NCI-H345 (cell line): ENCODE data around the gene TMEM258.

Experiments
- DNase-seq: peaks from one replicate; lab custom pipeline; 2025; lab: John Stamatoyannopoulos, UW

The TMEM258 gene

DNA sequence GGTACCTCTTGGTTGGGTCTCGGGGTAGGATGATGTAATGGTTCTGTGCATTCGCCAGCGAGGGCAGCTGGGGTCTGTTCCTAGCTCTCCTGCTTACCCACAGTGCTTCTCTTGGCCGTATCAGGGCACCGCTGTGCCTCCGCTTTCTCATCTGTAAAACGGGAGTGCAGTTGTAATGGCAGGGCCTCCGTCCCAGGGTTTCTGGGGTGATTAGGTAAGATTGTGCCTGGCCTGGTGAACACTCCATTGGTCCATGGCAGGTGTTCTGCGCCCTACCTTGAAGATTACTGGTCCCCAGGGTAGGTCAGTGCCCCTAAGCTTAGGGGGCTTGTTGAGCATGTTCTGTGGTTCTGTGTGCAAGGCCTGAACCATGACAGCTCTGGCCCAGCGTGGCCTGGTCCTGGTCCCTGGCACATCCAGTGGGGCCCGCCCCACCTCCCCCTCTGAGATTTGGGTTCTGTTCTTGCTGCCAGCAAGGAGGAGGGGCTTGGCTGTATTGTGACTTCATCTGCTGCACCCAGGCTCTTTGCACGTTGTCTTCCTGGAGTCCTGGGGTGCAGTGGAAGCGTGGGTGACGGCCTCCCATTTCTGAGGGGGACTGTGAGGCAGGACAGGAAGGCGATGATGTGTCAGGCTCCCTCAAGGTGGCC lies 35.1 kb downstream of the TMEM258 start:
- DNase-seq = no peak

DNA sequence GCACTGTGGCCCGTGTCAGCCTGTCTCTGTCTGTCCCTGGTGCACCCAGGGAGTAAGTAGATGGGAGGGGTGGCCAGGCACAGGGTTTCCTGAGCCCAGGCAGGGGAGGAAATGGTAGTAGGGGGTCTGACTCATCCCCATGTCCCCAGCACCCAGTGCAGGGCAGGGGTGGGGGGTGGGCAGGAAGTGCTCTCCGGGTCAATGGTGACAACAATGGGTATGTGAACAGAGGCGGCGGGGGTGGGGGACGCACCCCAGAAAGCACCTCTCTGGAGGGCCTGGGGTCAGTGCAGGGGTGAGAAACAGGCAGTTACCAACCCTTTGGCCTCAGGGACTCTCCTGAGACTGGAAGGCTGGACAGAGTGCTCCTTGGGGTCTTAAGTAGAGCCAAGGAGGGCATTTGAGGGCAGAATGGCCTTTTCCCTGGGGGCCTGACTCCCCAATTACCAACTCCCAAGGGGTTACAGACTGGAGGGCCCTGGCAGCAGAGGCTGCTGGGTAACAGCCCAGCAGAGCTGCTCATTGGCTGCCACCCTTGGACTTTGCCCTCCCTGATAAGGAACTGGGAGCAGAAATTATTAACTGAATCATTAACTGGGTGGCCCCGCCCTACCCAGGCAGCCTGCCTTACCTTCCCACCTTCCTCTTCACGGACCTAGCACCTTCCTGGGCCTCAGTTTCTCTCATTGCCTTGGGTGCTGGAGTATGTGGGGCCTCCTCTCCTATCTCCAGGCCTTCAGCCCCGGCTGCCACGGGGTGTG lies 35.8 kb downstream of the TMEM258 start:
- DNase-seq = no peak

DNA sequence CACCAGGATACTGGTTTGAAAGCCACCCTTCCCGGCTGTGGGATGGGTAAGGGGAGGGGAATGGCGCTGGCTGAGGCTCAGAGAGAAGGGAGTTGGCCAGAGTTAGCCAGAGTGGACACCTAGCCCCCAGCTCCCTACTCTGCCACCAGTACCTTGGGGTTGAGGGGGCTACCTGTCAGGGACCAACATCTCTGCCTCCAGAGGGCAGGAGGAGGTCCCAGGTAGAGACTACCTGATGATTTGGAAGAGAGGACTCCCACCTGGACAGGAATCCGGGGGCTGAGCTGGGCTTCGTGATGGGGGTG lies 36.3 kb downstream of the TMEM258 start:
- DNase-seq = no peak

DNA sequence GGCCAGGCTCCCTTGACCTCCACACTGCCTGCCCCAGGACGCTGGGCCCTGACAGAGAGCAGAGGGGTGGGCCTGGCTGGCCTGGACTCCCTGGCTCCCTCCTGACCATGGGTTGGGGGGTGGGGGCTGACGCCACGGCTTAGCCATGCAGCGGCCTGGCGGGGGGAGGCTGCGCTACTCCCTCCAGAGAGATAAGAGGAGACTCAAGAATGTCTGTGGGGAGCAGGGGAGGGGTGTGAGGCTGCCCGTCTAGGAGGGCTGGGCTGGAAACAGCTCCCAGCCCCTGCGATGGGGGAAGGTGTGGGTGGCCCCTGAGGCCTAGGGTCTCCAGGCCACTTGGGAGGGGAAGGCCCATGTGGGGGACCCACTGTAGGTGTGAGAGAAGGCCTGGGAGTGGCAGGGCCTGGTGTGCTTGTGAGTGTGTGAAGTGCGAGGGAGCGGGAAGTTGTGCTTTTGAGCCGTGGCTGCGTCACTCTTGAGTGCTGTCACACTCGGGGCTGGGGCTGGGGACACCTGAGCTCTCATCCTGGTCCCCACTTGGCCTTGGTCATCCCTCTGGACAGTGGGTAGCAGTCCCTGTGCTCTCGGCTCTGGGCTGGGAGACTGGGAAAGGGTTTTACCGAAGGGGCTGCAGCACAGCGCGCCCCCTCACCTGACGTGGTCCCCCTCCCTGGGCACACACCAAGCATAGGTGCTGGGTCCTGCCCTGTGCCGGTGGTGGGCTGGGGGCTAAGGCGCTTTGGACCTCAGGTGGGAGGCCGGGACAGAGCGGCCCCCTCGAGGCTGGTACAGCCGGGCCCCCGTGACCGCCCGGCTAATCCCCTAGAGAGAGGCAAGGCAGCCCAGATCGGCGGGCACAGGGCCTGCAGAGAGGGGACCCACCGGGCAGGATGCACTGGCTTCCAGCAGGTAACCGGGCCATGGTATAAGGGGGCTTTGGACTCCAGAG lies 37.6 kb downstream of the TMEM258 start:
- DNase-seq = no peak

DNA sequence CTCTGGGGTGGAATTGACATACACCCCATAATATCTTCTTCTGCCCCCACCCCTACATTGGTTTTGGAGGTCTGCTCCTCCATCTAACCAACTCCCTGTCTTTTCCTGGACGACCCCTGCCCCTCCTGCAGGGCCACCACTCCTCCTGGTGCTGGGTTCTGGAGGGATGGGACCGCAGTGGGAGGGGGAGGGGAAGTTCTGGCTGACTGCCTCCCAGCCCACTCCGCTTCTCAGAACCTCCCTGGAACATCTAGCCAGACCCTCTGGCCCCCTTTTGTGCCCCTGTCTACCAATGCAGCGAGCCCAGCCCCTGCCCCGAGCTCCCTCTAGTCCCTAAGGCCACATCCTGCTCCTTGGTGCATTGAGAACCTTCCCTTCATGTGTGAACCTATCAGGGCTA lies 38.7 kb downstream of the TMEM258 start:
- no peak for DNase-seq

DNA sequence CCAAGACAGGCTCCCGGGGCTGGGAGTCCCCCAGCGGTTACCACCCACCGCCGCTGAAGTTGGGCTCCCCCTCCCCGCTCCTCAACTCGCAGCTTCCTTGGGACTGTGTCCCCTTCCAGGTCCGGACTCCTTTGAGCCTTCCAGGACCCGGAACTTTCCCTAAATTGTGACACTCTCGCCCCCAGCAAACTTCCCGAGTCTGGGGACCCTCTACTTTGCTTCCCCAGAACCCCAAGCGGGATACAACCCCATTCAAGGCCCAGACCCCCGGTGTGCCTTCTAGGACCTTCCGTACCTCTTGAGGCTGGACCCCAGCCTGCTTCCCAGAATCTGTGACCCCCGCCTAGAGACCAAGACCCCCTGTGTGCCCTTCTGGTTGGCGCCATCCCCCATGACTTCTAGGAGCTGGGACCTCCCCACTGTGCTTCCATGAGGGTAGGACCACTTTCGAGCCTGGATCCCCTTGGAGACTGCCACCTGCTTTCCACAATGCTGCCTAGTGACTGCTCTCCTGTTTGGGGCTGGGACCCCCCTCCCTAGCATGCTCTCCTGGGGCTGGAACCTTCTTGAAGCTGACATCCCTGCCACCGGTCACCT lies 39.4 kb downstream of the TMEM258 start:
- DNase-seq = no peak

DNA sequence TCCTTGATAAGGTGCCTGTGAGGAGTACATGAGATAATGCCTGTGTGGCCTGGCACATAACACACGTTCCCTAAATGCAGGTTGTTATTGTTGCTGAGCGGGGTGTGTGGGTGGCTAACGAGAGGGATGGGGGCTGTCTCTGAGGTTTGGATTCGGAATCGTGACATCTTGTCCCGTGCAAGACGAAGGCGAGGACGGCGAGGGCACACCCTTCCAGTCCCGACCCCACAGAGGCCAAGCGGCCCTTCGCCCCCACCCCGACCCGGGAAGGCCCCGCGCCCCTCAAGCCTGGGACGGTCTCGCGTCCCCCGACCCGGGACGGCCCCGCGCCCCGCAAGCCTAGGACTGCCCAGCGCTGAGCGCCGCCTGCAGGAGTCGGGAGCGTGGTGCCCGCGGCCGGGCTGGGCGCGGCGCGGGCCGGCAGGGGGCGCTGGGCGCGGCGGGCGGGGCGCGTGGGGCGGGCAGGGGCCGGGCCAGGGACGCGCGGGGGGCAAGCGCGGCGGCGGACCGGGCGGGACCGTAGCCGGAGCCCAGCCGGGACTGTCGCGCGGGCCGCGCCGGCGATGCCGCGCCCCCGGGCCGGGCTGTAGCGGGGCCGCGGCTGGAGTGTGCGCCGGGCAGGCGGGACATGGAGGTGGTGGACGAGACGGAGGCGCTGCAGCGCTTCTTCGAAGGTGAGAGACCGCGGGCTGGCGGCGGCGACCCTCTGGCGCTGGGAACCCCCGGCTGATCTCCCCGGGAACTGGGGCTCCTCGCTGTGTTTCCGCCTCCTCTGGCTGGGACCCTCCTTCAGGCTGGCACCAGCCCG lies 40.1 kb downstream of the TMEM258 start, which contains the start of gene MYRF:
Gene MYRF (plus strand): TSS at position 520 of the 808 bp plus-strand sequence. CDS start 109 bp downstream, at position 629.
- peak; percentile 32 for DNase-seq

DNA sequence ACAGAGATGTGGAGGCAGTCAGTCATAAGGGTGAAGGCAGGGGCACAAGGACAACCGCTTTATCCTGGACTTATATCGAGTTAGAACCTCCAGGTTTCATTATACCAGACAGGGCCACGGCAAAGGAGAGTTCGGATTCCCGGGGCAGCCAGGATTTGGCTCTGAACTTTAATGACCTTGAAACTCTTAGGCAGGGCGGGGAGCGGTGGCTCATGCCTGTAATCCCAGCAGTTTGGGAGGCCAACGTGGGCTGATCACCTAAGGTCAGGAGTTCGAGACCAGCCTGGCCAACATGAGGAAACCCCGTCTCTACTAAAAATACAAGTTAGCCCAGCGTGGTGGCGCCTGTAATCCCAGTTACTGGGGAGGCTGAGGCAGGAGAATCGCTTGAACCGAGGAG lies 41.0 kb downstream of the TMEM258 start:
- no peak for DNase-seq

DNA sequence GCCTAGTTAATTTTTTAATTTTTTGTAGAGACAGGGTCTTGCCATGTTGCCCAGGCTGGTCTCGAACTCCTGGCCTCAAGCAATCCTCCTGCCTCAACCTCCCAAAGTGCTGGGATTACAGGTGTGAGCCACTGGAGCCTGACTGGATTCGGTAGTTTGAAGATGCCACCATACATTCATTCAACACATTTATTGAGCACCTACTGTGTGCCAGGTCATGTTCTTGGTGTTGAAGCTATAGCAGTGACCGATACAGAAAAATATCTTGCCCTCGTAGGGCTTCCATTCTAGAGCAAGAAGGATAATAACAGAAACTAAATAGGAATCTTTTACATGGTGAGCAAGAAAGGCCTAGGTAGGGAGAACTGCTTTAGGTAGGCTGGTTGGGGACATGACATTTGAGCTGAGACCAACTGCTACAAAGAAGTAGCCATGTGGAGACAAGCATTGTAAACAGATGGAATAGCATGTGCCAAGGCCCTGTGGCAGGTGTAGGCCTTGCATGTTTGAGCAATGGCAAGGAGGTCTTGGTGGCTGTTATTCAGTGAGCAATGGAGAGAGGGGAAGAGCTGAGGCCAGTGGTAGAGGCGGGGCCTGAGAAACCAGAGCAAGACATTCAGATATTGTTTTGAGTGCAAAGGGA lies 41.6 kb downstream of the TMEM258 start:
- DNase-seq = no peak

DNA sequence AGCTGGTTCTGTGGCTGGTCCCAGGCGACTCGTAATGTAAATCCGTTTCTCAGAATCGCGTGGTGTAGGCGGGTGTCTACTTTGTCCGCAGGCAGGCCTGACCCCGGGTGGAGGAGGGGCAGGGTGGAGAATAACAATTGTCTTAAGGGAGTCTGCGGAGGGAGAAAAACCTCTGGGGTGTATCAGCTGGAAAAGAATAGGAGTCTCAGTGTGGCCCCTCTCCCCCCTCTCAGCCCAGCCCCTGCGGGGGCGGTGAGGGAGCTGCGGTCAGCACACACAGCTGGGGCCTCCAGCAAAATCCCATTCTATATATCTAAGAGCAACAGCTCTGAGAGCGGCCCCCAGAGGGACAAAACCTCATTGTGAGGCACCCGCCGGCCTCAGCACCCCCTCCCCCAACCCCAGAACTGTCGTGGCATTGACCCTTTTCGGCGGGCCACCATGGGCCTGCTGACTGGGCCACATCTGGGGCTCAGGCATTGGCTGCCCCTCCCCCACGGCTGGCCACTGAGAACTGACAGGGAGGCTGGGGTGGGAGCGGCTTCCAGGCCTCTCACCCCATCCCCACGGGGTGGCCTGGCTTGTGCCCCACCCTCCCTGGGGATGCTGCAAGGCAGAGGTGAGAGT lies 42.7 kb downstream of the TMEM258 start:
- no peak for DNase-seq

DNA sequence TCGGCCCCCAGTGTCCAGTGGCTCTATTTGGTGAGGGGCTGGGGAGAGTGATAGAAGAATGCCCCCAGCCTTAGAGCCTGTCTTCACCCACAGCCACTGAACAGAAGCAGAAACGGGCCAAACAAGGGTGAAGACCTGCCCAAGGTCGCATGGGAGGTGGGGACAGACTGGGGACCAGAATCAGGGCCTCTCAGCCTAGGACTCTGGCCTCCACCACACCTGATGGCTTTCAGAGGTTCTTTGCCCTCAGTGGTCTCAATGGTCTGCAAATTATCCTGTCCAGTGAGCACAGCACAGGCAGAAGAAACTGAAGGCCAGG lies 44.5 kb downstream of the TMEM258 start:
- DNase-seq = no peak

DNA sequence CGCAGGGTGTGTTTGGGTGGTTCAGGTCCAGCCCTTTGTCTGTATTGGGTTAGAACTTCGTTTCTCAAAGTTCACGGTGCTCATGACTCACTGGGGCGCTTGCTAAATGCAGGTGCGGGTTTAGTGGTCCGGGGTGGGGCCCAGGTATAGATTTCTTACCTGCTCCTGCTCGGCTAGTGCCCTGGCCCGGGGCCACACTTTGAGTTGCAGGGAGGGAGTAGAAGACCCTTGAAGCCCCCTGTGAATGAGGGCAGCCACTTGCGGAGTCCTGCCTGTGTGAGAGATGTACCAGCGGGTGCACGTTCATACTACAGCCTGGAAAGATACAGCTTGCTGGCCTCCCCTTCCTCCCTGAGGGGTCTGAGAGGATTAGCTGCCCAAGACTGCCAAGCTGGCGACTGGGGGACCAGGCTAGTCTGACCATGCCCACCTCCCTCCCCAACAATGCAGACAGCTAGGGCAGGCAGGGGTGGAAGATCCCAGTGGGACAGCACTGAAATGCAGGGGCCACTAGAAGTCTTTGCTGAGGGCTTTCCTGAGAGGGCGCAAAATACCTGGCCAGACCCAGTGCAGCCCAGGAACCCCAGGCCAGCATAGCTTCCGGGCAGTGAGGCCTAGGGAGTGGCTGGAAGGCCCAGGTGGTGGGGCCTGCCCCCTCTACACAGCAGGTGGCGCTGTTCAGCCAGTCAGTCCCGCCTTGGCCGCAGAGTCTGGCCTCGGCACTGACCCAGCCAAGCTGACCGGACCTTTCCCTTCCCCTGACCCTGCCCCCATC lies 45.0 kb downstream of the TMEM258 start:
- DNase-seq = no peak

DNA sequence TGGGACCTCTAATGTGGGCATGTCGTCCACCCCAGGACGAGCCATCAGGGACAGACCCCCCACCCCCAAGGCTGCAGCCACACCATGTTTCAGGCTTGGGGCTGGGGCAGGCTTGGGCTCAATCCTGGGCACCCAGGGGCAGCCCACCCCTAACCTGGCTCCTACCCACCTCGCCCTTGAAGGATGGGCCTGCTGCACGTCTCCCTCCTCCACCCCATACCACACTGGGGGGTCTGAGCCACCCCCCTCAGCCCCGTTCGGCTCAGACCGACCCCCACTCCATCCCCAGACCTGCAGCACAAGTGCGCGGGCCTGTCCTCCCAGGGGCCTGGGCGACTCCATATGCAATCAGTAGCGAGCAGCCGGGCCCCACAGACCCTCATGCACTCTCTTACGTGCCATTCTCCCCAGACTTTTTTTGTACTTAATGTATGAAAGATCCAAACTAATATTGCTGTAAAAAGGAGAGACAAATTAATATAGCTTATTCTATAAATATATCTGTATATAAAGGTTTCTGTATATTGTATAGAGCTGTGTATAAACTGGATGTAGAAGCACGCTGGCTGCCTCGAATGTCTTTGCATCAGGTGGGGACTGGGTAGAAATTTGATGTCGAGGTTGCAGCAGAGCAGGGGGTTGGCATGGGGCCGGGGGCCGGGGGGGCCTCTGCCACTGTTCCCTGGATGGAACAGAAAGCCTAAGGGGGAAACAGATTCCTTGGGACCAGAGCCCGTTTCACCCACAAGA lies 45.8 kb downstream of the TMEM258 start:
- DNase-seq = no peak

DNA sequence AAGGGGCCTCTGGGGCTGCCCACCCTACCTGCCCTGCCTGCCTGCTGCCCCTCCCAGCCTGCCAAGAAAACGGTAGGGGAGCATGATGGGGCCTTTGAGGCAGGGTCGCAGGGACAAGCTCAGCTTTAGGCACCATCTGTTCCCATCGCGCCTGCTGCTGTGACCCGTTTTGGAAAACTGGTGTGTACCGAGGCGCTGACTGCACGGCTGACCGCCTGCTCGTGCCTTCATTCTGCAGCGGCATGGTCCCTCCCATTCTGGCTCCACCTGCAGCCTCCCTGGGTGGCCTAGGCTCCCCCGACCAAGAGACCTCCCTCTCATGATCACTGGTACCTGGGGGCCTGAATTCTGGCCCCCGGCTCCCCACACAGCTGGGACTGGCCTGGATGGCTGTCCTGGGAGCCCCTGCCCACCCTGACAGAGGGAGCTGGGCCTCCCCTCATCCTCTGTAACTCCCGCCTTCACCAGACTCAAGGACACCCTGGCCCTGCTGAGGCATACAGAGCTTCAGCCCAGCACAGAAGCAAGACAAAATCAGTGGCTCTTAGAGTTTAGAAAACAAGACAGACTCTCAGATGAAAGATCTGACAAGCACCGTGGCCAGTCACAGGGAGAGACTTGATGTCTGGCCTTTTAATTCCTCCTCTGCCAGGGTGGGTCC lies 46.5 kb downstream of the TMEM258 start:
- DNase-seq = no peak

DNA sequence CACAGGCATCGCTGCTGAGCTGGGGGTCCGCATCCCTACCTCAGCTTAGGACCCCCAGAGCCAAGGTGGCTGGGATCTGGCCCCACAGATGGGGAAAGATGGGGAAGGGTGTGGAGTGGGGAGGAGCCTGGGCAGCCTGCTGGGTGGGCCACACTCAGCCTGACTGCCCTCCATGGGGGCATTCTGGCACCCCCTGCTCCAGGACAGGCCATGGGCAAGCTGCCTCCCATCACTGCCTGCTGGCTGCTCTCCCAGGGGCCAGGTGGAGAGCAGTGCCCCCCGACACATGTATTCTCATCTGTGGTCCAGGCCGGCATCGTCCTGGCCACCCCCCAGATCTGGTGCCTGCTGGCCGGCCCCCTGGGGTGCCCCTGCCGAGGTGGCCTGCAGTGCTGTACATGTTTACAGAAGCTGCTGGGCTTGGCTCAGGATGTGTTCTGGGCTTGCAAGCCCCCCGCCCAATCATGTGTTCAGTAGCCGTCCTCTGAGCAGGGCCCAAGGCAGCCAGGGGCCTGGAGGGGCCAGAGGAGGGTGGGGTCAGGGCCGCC lies 47.7 kb downstream of the TMEM258 start:
- no peak for DNase-seq

DNA sequence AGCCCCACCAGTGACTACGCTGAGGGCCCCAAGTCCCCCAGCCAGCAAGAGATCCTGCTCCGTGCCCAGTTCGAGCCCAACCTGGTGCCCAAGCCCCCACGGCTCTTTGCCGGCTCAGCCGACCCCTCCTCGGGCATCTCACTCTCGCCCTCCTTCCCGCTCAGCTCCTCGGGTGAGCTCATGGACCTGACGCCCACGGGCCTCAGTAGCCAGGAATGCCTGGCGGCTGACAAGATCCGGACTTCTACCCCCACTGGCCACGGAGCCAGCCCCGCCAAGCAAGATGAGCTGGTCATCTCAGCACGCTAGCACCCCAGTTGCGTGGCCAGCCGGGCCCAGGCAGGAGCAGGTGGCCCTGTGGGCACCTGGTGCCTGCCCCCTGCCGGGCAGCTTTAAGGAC lies 48.2 kb downstream of the TMEM258 start:
- no peak for DNase-seq

DNA sequence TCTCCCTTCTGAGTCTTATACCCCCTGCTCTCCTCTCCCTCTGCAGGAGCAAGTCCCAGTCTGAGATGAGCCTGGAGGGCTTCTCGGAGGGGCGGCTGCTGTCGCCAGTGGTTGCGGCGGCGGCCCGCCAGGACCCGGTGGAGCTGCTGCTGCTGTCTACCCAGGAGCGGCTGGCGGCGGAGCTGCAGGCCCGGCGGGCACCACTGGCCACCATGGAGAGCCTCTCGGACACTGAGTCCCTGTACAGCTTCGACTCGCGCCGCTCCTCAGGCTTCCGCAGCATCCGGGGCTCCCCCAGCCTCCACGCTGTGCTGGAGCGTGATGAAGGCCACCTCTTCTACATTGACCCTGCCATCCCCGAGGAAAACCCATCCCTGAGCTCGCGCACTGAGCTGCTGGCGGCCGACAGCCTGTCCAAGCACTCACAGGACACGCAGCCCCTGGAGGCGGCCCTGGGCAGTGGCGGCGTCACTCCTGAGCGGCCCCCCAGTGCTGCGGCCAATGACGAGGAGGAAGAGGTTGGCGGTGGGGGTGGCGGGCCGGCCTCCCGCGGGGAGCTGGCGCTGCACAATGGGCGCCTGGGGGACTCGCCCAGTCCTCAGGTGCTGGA lies 48.8 kb downstream of the TMEM258 start:
- no peak for DNase-seq

DNA sequence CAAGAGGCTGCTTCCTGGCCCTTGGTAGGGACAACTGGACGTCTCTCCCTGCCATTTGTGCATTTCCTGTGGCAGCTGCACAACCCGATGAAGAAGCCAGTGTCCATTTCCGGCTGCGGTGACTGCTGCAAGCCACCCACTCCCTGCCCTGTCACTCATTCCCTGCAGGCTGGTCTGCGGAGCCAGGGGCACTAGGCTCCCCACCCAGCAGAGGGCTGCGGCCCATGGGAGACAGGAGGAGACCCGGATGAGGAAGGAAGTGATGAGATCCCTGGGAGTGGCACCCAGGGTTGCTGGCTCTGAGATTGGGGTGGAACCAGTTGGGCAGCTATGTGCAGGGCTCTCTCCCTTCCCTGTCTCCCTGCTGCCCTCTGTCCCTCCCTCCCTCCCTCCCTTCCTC lies 50.0 kb downstream of the TMEM258 start:
- DNase-seq = no peak
